NCI-H2227 treated with DMSO at 0.1 percent for 48 hours (cell line): ENCODE results near the gene BAD.
A peak's percentile ranks its signal among the peaks of the same experiment; 100 is the strongest.
"Not testable (repeated sequence)": the region's sequence is repeated elsewhere in the genome, so short reads cannot be mapped to it uniquely, and the experiment has no call there.

Experiments used
- DNase-seq: peaks from one replicate; lab custom pipeline; 2025; lab: John Stamatoyannopoulos, UW

Gene BAD

GRCh38 chr11:64314805-64315561 lies 30.5 kb upstream of the BAD start:
- DNase-seq, result no peak

- no peak for DNase-seq
Observed at GRCh38 chr11:64314146-64314804, 29.8 kb upstream of the BAD start.

DNA sequence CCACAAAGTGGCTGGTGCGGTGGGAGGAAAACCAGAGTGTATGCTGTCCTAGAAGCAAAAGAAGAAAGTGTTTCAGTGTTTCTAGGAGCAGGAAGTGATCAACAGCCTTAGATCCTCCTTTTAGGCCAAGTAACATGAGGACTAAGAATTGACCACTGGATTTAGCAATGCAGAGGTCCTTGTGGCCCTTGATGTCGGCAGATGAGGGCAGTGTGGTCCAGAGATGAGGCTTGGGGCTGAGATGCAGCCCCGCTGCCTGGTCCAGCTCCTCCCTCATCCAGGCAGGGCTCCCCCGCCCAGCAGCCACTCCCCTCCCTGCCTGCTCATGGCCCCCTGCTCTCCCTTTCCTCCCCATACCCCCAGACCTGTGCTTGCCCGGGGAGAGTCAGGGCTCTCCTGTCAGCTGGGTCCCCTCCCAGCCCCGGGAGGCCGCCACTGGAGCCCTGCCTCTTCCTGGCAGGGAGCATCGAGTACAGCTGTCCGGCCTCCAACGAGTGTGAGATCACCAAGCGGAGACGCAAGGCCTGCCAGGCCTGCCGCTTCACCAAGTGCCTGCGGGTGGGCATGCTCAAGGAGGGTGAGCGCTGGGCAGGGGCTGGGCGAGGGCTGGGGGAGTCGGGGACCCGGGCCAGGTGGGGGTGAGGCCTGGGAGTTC lies 29.2 kb upstream of the BAD start:
- no peak for DNase-seq

DNA sequence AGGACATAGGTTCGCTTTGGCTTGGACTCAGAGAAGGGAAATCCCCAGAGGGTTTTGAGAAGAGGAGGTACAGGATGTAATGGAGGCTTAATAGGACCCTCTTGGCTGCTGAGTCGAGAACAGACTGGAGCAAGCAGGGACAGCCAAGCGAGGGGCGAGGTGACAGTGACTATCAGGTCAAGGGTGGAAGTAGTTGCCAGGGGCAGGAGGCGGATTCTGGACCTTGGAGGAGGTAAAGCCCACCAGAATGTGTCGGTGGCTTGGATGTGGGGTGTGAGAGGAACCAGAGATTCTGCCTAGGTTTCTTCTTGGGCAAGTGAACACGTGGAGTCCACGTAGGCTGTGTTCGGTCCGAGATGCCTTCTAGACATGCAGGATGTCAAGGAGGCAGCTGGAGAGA lies 28.5 kb upstream of the BAD start:
- no peak for DNase-seq

GRCh38 chr11:64307795-64308194 lies 23.3 kb upstream of the BAD start:
- DNase-seq, result not testable (repeated sequence)

- no peak for DNase-seq
Observed at GRCh38 chr11:64306876-64307622, 22.6 kb upstream of the BAD start.

GRCh38 chr11:64306563-64306875 lies 22.1 kb upstream of the BAD start:
- no peak for DNase-seq

DNA sequence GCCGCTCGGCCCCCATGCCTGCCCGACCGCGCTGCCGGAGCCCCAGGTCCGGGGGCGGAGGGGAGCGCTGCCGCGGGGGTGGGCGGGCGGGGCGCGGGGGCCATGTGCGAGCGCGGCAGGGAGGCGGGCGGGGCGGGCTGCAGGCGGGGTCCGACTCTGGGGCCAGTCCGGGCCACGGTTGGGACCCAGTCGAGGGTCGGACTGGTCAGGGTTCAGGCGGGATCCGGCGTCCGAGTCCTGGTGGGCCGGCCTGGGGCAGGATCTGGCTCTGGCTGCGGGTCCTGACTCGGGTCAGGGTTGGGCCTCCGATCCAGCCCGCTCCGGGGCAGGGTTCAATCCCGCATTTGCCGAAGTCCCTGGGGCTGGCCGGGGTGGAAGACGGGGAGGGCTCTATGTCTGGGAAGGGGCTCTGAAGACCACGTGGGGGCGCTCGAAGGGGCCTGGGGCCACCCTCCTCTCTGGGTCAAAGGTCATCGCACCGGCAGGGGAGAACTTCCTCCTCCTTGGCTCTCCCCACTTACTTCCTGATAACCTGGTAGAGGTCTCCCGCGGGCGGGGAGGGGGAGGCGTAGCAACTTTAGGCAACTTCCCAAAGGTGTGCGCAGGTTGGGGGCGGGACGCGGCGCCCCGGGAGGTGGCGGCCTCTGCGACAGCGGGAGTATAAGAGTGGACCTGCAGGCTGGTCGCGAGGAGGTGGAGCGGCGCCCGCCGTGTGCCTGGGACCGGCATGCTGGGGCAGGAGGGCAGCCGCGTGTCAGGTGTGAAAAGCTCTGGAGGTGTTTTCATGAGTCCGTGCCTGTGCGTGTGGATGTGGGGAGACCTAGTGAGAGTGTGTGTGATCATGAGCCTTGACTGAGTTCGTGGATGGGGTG lies 21.5 kb upstream of the BAD start:
- DNase-seq, result peak; percentile 20

- peak; percentile 99 for DNase-seq
Observed at GRCh38 chr11:64305075-64305690, 20.7 kb upstream of the BAD start, which contains the start of gene ESRRA. Gene ESRRA, plus strand, starts transcription at chr11:64305524. Its CDS starts 1,656 bp downstream, at chr11:64307180.

DNA sequence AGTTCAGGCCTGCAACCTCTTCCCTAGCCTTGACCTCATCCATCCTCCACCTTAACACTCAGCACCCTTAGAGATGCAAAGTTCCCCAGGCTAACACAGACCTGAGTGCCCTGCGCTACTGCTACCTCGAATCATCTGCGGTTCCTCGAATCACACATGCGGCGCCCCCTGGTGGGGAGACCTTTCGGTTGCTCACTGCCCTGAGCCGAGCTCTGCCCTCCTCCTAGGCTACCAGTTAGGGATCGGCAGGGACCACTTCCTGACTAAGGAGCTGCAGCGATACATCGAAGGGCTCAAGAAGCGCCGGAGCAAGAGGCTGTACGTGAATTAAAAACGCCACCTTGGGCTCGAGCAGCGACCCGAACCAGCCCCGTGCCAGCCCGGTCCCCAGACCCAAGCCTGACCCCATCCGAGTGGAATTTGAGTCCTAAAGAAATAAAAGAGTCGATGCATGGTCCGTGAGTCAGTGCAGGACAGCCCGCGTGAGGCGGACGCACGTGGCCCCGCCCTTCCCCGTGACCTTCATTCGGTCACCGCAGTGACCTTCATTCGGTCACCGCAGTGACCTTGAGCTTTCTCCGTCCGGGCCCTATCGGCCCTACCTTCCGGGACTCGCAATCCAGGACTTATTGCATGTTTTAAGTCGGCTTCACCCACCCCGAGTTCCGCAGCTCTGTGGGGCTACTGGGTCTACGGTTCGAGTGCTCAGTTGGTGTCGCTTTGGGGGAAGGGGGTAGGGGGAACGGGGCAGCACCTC lies 20.0 kb upstream of the BAD start:
- peak; percentile 70 for DNase-seq

- no peak for DNase-seq
Observed at GRCh38 chr11:64304032-64304315, 19.5 kb upstream of the BAD start.

DNA sequence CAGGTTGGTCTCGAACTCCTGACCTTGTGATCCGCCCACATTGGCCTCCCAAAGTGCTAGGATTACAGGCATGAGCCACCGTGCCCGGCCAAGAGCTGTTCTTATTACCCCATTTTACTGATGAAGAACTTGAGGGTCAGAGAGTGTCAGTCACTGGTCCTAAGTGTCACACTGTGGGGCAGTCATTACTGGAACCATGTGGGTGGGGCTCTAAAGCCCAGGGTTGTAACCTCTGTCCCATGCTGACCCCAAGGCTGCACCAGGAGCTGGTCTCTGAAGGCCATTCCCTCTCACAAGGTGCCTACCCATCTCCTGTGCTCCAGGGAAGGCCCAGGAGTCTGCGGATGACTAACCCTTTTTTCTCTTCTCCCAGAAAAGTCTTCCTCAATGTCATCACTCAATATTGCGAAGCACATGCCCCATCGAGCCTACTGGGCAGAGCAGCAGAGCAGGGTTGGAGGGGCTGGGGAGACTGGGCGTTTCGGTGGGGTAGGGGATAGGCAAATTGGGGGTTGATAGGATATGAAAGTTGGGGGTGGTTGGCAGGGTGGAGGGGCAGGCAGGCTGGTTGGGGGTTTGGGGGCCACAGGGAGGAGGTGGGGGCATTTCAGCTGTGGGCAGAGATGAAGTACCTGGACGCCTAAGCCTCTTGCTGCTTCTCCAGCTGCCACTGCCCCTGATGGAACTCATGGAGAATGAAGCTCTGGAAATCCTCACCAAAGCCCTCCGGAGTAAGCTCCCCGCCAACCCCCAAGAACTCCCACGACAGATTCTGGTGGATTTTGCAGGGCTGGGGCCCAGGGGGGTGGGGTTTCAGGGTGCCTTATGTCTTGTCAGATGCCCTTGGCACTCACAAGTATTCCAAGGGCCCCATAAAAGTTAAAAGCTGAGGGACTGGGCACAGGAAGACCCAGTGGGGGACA lies 18.9 kb upstream of the BAD start:
- no peak for DNase-seq

DNA sequence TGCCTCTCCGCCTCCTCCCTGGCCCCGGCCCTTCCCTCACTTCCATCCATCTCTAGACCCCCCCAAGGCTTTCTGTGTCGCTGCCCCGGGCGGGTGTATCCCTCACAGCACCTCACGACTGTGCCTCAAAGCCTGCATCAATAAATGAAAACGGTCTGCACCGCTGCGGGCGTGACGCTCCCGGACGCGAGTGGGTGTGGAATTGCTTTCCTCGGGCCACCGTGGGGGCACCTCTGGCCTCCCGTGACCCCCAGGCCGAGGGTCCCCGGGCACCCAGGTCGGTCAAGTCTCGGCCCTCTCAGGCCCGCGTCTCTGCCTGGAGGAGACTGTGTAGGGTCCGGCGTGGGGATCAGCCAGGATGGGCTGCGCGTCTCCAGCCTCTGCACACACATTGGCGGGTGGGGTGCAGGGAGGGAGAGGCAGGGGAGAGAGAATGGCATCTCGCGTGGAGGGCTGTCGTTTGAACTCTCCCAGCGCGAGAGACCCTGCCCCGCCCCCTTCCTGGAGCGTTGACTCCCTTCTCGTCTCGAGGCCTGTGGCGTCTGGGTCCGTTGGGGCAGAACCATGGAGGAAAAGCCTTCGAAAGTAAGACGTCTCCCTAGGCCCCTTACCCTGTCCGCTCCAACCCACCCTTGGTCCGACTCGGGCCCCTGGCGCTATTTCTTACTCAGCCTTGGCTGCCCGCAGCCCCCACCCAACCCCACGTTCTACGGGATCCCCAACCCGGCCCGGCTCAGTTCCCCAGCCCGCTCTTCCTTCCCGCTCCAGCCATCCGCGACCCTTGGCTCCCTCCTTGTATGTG lies 15.6 kb upstream of the BAD start, which contains the start of gene CATSPERZ:
Gene CATSPERZ, plus strand, starts transcription at position 512 of the 802 bp plus-strand sequence. Its CDS starts 53 bp downstream, at position 565.
- no peak for DNase-seq

DNA sequence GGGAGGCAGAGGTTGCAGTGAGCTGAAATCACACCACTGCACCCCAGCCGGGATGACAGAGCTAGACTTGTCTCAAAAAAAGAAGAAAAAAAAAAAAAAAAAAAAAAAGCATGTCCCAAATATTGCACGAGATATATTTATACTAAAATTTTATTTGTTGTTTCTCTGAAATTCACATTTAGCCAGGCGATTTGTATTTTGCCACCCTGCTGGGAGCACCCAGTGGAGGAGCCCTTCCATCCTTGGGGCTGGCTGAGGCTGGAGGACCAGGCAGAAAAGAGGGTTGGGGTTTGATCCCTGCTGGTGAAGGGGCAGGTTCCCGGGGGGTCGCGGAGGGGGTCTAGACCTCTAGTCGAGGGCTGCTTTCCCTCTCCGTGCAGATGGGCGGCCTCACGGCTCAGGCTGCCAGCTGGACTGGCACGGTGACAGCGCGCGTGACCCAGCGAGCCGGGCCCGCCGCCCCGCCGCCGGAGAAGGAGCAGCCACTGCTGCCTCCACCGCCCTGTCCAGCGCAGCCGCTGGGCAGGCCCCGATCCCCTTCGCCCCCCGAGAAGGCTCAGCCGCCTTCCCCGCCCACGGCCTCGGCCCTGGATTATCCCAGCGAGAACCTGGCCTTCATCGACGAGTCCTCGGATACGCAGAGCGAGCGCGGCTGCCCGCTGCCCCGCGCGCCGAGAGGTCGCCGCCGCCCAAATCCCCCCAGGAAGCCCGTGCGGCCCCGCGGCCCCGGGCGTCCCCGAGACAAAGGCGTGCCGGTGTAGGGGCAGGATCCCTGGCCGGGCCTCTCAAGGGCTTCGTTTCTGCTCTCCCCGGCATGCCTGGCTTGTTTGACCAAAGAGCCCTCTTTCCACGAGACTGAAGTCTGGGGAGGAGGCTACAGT lies 14.7 kb upstream of the BAD start:
- DNase-seq, result no peak

- DNase-seq, result no peak
Observed at GRCh38 chr11:64297699-64298358, 13.4 kb upstream of the BAD start.

GRCh38 chr11:64296830-64297698 lies 12.6 kb upstream of the BAD start:
- DNase-seq, result no peak
